GM23338 (cell line): ENCODE data around the gene PXDN.
"Not testable (repeated sequence)": the region's sequence is repeated elsewhere in the genome, so short reads cannot be mapped to it uniquely, and the experiment has no call there.

Experiments
- CREB1 ChIP-seq: fragments of 250-450 bp; sonication (Bioruptor Pico); IDR thresholded peaks from 2 replicates; pipeline ENCODE4 v1.5.0; 2020; ENCODE audit warnings: low read depth, mild to moderate bottlenecking, moderate library complexity
- EZH2 ChIP-seq: fragments of 200-600 bp; sonication (generic); IDR thresholded peaks from one replicate; pipeline ENCODE4 v1.8.0; 2017; ENCODE audit warnings: antibody characterized with exemption, mild to moderate bottlenecking, low read depth; ENCODE audit not compliant: unreplicated experiment
- EZH2phosphoT487 ChIP-seq: fragments of 200-600 bp; sonication (generic); IDR thresholded peaks from one replicate; pipeline ENCODE4 v1.8.1; 2018; ENCODE audit warnings: antibody characterized with exemption; ENCODE audit not compliant: unreplicated experiment
- NANOG ChIP-seq: IDR thresholded peaks from 2 replicates; pipeline ENCODE4 v1.6.1; 2016; ENCODE audit warnings: antibody characterized with exemption, borderline replicate concordance
- POLR2AphosphoS5 ChIP-seq: IDR thresholded peaks from 2 replicates; pipeline ENCODE4 v1.6.1; 2016; ENCODE audit warnings: antibody characterized with exemption, low read depth
- ZNF114 ChIP-seq: fragments of 250-450 bp; sonication (Bioruptor Pico); IDR thresholded peaks from 2 replicates; pipeline ENCODE4 v1.5.0; 2020; ENCODE audit warnings: mild to moderate bottlenecking, moderate library complexity
- ZNF331 ChIP-seq: fragments of 250-450 bp; sonication (Bioruptor Pico); IDR thresholded peaks from 2 replicates; pipeline ENCODE4 v1.5.0; 2020; ENCODE audit warnings: low read depth, mild to moderate bottlenecking, moderate library complexity
- TF ChIP-seq, protein P1 (sequence below), 2 experiments: fragments of 200-600 bp in 1 of 2; sonication (generic) in 1 of 2; conservative IDR thresholded peaks; 2 replicates each; pipeline versions ENCODE4 v1.5.1 to v1.6.1; 2016 to 2017; ENCODE audit warnings: antibody characterized with exemption in 2 of 2, low read depth in 2 of 2, mild to moderate bottlenecking in 2 of 2, moderate library complexity in 1 of 2
- TF ChIP-seq, protein P2 (sequence below): IDR thresholded peaks from one replicate; pipeline ENCODE4 v1.6.1; 2018; ENCODE audit warnings: antibody characterized with exemption; ENCODE audit not compliant: unreplicated experiment

DNA sequence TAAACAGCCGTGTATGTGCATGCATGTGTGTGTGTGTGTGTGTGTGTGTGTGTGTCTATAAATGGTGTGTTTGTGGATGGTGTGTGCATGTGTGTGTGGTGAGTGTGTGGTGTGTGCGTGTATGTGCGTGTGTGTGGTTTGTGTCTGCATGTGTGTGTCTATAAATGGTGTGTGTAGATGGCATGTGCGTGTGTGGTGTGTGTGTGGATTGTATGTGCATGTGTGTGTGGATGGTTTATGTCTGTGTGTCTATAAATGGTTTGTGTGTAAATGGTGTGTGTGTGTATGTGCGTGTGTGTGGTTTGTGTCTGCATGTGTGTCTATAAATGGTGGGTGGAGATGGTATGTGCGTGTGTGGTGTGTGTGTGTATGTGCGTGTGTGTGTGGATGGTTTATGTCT lies 65.2 kb downstream of the PXDN start:
- TF ChIP-seq POLR2AphosphoS5; CREB1 (CRISPR knock-in tag); EZH2; ZNF331 (CRISPR knock-in tag); EZH2phosphoT487; NANOG; ZNF114 (CRISPR knock-in tag): not testable (repeated sequence)
- TF ChIP-seq, protein P1, sequence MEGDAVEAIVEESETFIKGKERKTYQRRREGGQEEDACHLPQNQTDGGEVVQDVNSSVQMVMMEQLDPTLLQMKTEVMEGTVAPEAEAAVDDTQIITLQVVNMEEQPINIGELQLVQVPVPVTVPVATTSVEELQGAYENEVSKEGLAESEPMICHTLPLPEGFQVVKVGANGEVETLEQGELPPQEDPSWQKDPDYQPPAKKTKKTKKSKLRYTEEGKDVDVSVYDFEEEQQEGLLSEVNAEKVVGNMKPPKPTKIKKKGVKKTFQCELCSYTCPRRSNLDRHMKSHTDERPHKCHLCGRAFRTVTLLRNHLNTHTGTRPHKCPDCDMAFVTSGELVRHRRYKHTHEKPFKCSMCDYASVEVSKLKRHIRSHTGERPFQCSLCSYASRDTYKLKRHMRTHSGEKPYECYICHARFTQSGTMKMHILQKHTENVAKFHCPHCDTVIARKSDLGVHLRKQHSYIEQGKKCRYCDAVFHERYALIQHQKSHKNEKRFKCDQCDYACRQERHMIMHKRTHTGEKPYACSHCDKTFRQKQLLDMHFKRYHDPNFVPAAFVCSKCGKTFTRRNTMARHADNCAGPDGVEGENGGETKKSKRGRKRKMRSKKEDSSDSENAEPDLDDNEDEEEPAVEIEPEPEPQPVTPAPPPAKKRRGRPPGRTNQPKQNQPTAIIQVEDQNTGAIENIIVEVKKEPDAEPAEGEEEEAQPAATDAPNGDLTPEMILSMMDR (conservative IDR thresholded peaks at IDR 0.05; ENCODE audit: low read depth in 2 of 2) = not testable (repeated sequence)
- TF ChIP-seq, protein P2, sequence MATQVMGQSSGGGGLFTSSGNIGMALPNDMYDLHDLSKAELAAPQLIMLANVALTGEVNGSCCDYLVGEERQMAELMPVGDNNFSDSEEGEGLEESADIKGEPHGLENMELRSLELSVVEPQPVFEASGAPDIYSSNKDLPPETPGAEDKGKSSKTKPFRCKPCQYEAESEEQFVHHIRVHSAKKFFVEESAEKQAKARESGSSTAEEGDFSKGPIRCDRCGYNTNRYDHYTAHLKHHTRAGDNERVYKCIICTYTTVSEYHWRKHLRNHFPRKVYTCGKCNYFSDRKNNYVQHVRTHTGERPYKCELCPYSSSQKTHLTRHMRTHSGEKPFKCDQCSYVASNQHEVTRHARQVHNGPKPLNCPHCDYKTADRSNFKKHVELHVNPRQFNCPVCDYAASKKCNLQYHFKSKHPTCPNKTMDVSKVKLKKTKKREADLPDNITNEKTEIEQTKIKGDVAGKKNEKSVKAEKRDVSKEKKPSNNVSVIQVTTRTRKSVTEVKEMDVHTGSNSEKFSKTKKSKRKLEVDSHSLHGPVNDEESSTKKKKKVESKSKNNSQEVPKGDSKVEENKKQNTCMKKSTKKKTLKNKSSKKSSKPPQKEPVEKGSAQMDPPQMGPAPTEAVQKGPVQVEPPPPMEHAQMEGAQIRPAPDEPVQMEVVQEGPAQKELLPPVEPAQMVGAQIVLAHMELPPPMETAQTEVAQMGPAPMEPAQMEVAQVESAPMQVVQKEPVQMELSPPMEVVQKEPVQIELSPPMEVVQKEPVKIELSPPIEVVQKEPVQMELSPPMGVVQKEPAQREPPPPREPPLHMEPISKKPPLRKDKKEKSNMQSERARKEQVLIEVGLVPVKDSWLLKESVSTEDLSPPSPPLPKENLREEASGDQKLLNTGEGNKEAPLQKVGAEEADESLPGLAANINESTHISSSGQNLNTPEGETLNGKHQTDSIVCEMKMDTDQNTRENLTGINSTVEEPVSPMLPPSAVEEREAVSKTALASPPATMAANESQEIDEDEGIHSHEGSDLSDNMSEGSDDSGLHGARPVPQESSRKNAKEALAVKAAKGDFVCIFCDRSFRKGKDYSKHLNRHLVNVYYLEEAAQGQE = not testable (repeated sequence)
